HG03378 (cell line): Measurements from ENCODE around the gene PACS2.
"Not testable (repeated sequence)": the region's sequence is repeated elsewhere in the genome, so short reads cannot be mapped to it uniquely, and the experiment has no call there.

Experiments used
- ATAC-seq: cut with Tn5 transposase; IDR thresholded peaks from one replicate; pipeline ENCODE4 v1.9.1; 2021; ENCODE audit warnings: mild to moderate bottlenecking, moderate library complexity; ENCODE audit not compliant: unreplicated experiment

PACS2 gene

DNA sequence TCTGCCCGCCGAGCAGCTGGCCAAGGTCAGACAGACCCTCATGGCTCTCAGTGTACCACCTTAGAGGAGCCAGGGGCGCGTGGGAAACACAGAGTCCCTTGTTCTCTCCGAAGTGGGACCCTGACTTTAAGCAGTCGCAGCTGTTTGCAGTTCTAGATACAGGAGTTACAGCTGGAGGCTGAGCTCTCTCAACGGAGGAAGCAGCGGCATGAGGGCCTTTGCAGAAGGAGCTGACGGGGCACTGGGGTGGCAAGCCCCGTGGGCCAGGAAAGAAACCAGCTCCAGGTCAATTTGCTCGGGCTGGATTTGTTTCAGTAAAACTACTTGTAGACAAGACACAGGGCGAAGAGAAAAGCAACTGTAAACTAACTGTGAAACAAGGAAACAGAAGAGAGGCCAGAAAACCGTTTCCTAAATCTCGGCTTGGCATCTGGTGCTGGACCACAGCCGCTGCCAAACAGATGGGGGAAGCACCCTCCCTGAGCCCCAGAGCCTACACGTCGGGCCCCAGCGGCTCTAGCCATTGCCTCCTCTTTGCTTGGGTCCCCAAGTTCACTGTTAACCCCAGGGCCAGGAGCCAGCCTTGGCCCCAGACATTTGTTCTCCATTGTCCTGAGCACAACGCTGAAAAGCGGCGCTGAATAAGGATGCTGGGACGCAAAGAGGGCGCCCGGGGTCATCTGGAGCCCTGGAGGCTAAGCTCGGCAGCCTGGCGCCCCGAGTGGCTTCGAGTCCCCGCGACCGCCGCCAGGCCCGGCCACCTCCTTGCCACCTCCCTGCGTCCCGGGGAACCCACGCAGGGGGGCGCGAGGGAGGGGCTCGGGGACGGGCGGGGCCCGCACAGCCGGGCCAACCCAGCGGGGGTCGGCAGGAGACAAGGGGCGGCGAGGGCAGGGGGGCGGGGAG lies 914 bp upstream of the PACS2 start:
- no peak for ATAC-seq

- ATAC-seq, result no peak
Measured at GRCh38 chr14:105315211-105315721, 718 bp downstream of the PACS2 start.

GRCh38 chr14:105315941-105316576 lies 1.5 kb downstream of the PACS2 start:
- no peak for ATAC-seq

DNA sequence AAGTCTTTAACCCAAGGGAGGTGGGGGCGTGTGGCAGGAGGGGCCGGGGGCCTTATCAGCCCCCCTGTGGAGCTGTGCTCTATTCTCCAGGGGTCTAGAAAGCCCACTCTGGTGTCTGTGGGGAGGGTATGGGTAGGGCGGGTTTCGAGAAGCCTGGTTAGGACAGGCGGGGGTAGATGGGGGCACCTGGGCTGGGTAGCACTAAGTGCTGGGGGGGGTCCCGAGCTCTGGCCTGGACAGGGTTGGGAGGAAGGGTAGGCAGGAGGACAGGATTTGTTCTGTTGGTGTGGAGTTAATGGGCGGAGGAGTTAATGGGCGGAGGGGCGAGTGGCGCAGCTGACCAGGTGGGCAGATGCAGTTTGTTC lies 2.0 kb downstream of the PACS2 start:
- ATAC-seq, result no peak

DNA sequence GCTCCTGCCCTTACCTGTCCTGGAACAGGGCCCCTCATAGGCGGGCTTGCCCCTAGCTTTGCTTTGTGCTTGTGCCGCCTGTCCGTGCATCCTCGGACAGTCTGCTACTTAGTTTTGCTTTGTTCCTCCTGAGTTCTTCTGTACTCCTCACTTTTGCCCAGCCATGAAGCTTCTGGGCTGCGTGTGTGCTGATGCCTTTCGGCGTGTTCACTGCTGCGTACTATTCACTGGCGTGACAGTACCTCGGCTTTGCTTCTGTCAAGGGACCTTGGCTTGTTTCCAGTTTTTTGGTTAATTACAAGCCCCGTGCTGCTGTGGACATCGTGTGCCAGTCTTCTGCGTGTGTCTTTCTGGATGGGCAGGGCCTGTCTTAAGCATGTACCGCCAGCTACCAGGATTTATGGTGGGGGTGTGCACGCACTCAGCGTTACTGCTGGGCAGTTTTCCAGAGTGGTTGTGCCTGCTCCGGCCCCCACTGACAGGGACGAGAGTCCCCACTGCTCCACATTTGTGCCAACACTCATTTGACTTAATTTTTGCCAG lies 2.5 kb downstream of the PACS2 start:
- ATAC-seq, result no peak

- ATAC-seq, result no peak
Measured at GRCh38 chr14:105317546-105317945, 3.0 kb downstream of the PACS2 start.

DNA sequence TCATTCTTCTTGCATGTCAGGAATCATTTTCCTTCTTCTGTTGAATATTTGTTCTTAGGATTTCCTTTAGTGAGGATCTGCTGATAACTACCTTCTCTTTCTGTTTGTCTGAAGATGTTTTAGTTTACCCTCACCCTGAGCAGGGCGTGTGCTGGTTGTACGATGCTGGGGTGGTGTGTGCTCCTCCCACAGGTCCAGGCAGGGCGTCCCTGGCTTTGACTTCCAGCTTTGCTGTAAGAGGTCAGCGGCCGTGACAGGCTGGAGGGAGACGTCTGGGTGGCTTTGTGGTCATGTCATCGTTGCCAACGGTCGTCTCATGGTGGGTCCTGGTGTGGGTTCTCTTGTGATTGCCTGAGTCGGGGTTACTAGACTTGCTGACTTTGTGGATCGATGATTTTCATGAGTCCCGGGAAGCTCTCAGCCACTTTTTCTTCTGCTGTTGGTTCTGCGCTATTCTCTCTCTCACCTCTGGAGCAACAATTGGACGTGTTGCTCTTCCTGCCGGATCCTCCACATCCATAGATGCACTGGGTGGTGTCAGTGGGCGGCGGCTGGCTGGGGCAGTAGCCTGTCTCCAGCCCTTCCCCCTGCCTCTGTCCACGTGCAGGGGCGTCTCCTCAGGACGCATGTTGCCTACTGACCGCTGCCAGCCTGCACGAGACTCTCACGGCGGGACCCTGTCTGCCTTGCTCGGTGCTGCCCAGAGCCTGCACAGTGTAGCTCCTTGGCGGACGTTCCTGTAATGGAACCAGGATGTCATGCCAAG lies 8.4 kb downstream of the PACS2 start:
- ATAC-seq, result no peak

GRCh38 chr14:105323663-105324062 lies 9.1 kb downstream of the PACS2 start:
- no peak for ATAC-seq

- no peak for ATAC-seq
Measured at GRCh38 chr14:105324080-105324778, 9.7 kb downstream of the PACS2 start.

GRCh38 chr14:105324871-105325270 lies 10.3 kb downstream of the PACS2 start:
- no peak for ATAC-seq

GRCh38 chr14:105325303-105325702 lies 10.8 kb downstream of the PACS2 start:
- no peak for ATAC-seq

DNA sequence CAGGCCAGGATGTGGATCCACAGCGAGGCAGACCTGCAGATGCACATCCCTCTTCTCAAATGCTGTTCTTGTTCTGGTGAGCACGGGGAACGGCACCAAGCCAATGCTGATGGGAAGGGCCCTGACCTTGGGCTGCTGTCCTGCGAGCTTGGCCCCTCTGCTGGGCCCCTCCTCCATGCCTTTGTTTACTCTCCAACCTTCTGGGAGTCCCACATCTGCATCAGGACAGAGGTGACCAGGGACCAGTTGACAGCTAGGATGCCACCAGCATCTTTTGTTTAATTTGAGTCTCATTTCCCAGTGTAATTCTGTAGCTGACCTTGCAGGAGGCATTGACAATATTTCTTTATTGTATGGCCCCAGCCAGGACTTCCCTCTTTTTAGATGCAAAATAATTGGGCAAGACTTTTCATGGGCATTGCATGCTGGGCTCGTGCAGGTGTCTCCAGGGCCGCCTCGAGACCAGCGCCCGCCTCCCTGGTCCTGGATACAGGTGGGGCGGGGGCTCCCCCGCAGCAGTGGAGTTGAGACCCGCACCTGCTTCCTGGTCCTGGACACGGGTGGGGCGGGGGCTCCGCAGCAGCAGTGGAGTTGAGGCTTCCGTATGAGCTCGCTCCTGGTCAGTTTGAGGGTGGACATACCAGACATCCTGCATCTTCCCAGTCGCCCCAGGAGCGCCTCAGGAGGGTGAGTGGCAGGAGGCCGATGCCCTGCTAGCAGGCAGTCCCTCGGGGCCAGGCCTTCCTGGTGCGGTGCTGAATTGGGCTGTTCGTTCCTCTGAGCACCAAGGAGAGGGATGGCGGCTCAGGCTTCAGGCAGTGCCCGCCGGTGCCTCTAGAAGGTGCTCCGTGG lies 11.4 kb downstream of the PACS2 start:
- ATAC-seq, result no peak

DNA sequence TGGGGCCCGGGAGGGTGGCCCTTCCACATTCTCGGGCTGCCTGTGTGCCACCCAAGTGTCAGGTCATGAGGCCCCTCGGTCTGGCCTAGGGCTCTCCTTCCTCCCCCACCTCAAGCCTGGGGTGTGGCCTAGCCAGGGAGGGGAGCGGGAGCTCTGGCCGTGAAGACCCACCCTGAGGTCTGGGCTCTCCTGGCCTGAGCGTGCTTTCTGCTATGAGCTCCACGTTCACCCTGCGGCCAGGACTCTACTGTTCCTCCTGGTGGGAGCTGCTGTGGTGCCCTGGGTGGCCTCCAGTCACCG lies 12.0 kb downstream of the PACS2 start:
- ATAC-seq, result no peak

GRCh38 chr14:105326891-105327694 lies 12.5 kb downstream of the PACS2 start:
- no peak for ATAC-seq

DNA sequence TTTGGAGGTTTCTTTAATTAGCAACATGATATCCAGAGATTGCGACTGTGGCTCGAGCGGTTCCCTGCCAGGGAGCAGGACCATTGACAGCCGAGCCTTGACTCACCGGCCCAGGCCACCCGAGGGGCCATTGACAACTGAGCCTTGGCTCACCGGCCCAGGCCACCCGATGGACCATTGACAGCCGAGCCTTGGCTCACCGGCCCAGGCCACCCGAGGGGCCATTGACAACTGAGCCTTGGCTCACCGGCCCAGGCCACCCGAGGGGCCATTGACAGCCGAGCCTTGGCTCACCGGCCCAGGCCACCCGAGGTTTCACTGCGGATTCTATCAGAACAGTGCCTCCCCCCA lies 13.1 kb downstream of the PACS2 start:
- not testable (repeated sequence) for ATAC-seq

DNA sequence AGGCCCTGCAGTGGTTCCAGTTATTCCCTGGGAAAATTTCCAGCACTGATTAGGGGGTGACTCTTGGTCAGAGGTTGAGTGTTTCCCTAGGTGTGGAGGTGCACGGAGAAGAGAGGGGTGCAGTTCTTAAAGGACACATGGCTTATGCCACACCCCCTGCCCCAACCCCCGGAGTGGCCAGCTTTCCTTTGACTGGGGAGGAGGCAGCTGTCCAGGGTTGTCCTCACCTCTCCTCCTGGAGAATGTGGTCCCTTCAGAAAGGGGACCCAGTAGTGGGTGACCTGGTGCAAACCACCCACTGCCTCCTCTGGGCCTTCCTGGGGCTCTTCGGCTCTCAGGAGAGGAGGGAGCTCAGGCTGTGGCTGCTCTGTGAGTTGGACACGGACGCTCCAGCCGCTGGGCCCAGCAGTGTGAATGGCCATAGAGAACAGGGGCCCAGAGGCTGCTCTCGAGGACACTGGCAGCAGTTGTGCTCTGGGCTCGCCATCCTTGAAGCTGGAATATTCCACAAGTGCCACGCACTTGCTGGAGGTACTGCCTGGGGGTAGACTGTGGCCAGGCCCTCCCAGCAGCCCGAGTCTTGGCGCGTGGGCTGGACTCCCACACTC lies 13.6 kb downstream of the PACS2 start:
- ATAC-seq, result no peak

- no peak for ATAC-seq
Measured at GRCh38 chr14:105328678-105329390, 14.3 kb downstream of the PACS2 start.
